ENCODE measurements around the gene ITGA7.
"Not testable (repeated sequence)": the region's sequence is repeated elsewhere in the genome, so short reads cannot be mapped to it uniquely, and the experiment has no call there.

Gene ITGA7

GRCh38 chr12:55650620-55651298 is 56.9 kb downstream of the ITGA7 start:
- H3K27ac ChIP-seq (ENCODE audit: low read depth, low read length); DNase-seq: not testable (repeated sequence)
- WGBS (ENCODE audit: extremely low coverage, insufficient coverage, low lambda C conversion rate) = no CpG with 5 or more reads among the region's 4 CpGs

GRCh38 chr12:55647027-55647426 is 60.7 kb downstream of the ITGA7 start:
- Histone ChIP-seq H2BK5ac (ENCODE audit: low read length) (no peak overlapping the region), H3K4me1 (ENCODE audit: control insufficient read depth, low read depth, low read length) (peaks cover 3% of the 10 kb centered on the region), H3K56ac (ENCODE audit: low read length) (no peak overlapping the region), H2AK5ac (ENCODE audit: low read length) (no peak overlapping the region), H3K9ac (ENCODE audit: low read length) (no peak overlapping the region), H3K4me3 (ENCODE audit: low read length) (no peak overlapping the region), H3K18ac (ENCODE audit: low read length) (no peak overlapping the region), H3K4me2 (ENCODE audit: low read length) (no peak overlapping the region), H2BK120ac (ENCODE audit: low read depth, low read length) (no peak overlapping the region), H4K5ac (ENCODE audit: low read length) (no peak overlapping the region), H2BK15ac (replicated peaks; ENCODE audit: low read depth) (no peak overlapping the region), H3K23ac (ENCODE audit: low read length) (no peak overlapping the region), H3K79me1 (ENCODE audit: low read length) (no peaks in the 10 kb centered on the region), H4K8ac (ENCODE audit: low read depth, low read length) (no peak overlapping the region), H3K27ac (ENCODE audit: low read depth, low read length) (no peak overlapping the region), H3K27me3 (ENCODE audit: insufficient read depth, low read length, poor library complexity) (no peaks in the 10 kb centered on the region), H3K36me3 (ENCODE audit: control insufficient read depth, insufficient read depth, low read length) (no peaks in the 10 kb centered on the region), H3K4ac (ENCODE audit: low read depth, low read length) (no peak overlapping the region), H3K79me2 (ENCODE audit: control insufficient read depth, insufficient read depth, low read length) (no peaks in the 10 kb centered on the region)
- WGBS (ENCODE audit: extremely low coverage, insufficient coverage, low lambda C conversion rate) = no CpG with 5 or more reads among the region's 5 CpGs
- DNase-seq = no peak

More at GRCh38 chr12:55650620-55651298, 56.9 kb downstream of the ITGA7 start:
- not testable (repeated sequence) for H2AK5ac ChIP-seq (ENCODE audit: low read length); H2BK5ac ChIP-seq (ENCODE audit: low read length); H2BK15ac ChIP-seq (replicated peaks; ENCODE audit: low read depth); H4K5ac ChIP-seq (ENCODE audit: low read length); H3K23ac ChIP-seq (ENCODE audit: low read length); H3K4ac ChIP-seq (ENCODE audit: low read depth, low read length); H3K9ac ChIP-seq (ENCODE audit: low read length); H3K79me1 ChIP-seq (ENCODE audit: low read length); H4K8ac ChIP-seq (ENCODE audit: low read depth, low read length); H3K36me3 ChIP-seq (ENCODE audit: control insufficient read depth, insufficient read depth, low read length); H3K4me2 ChIP-seq (ENCODE audit: low read length); H3K18ac ChIP-seq (ENCODE audit: low read length); H2BK120ac ChIP-seq (ENCODE audit: low read depth, low read length); H3K4me3 ChIP-seq (ENCODE audit: low read length); H3K56ac ChIP-seq (ENCODE audit: low read length); H3K27me3 ChIP-seq (ENCODE audit: insufficient read depth, low read length, poor library complexity); H3K4me1 ChIP-seq (ENCODE audit: control insufficient read depth, low read depth, low read length); H3K79me2 ChIP-seq (ENCODE audit: control insufficient read depth, insufficient read depth, low read length)

GRCh38 chr12:55644591-55644990 is 63.1 kb downstream of the ITGA7 start:
- H4K8ac ChIP-seq (ENCODE audit: low read depth, low read length) = no peak overlapping the region
- no peak overlapping the region for H4K5ac ChIP-seq (ENCODE audit: low read length)
- H3K79me1 ChIP-seq (ENCODE audit: low read length) = no peaks in the 10 kb centered on the region
- no peak overlapping the region for H3K9ac ChIP-seq (ENCODE audit: low read length)
- H2BK15ac ChIP-seq (replicated peaks; ENCODE audit: low read depth) = no peak overlapping the region
- H3K56ac ChIP-seq (ENCODE audit: low read length) = no peak overlapping the region
- H3K27me3 ChIP-seq (ENCODE audit: insufficient read depth, low read length, poor library complexity) = no peaks in the 10 kb centered on the region
- no peak overlapping the region for H3K23ac ChIP-seq (ENCODE audit: low read length)
- H2BK120ac ChIP-seq (ENCODE audit: low read depth, low read length) = no peak overlapping the region
- peaks cover 3% of the 10 kb centered on the region for H3K4me1 ChIP-seq (ENCODE audit: control insufficient read depth, low read depth, low read length)
- no peak overlapping the region for H3K27ac ChIP-seq (ENCODE audit: low read depth, low read length)
- no peak overlapping the region for H3K4me2 ChIP-seq (ENCODE audit: low read length)
- H3K79me2 ChIP-seq (ENCODE audit: control insufficient read depth, insufficient read depth, low read length) = no peaks in the 10 kb centered on the region
- no peak overlapping the region for H3K4ac ChIP-seq (ENCODE audit: low read depth, low read length)
- no peak overlapping the region for H3K18ac ChIP-seq (ENCODE audit: low read length)
- DNase-seq = no peak
- WGBS (ENCODE audit: extremely low coverage, insufficient coverage, low lambda C conversion rate) = no CpG with 5 or more reads among the region's 1 CpG
- H3K36me3 ChIP-seq (ENCODE audit: control insufficient read depth, insufficient read depth, low read length) = no peaks in the 10 kb centered on the region
- no peak overlapping the region for H3K4me3 ChIP-seq (ENCODE audit: low read length)
- H2AK5ac ChIP-seq (ENCODE audit: low read length) = no peak overlapping the region
- H2BK5ac ChIP-seq (ENCODE audit: low read length) = no peak overlapping the region

- Histone ChIP-seq H3K56ac (ENCODE audit: low read length) (no peak overlapping the region), H2BK120ac (ENCODE audit: low read depth, low read length) (no peak overlapping the region), H3K9ac (ENCODE audit: low read length) (no peak overlapping the region), H3K4me2 (ENCODE audit: low read length) (no peak overlapping the region), H3K4me3 (ENCODE audit: low read length) (no peak overlapping the region), H3K23ac (ENCODE audit: low read length) (no peak overlapping the region), H3K79me1 (ENCODE audit: low read length) (no peaks in the 10 kb centered on the region), H4K8ac (ENCODE audit: low read depth, low read length) (no peak overlapping the region), H2AK5ac (ENCODE audit: low read length) (no peak overlapping the region), H2BK15ac (replicated peaks; ENCODE audit: low read depth) (no peak overlapping the region), H3K4ac (ENCODE audit: low read depth, low read length) (no peak overlapping the region), H2BK5ac (ENCODE audit: low read length) (no peak overlapping the region), H3K27ac (ENCODE audit: low read depth, low read length) (no peak overlapping the region), H3K36me3 (ENCODE audit: control insufficient read depth, insufficient read depth, low read length) (no peaks in the 10 kb centered on the region), H4K5ac (ENCODE audit: low read length) (no peak overlapping the region), H3K27me3 (ENCODE audit: insufficient read depth, low read length, poor library complexity) (no peaks in the 10 kb centered on the region), H3K18ac (ENCODE audit: low read length) (no peak overlapping the region), H3K4me1 (ENCODE audit: control insufficient read depth, low read depth, low read length) (peaks cover 3% of the 10 kb centered on the region), H3K79me2 (ENCODE audit: control insufficient read depth, insufficient read depth, low read length) (no peaks in the 10 kb centered on the region)
- WGBS (ENCODE audit: extremely low coverage, insufficient coverage, low lambda C conversion rate) = no CpG with 5 or more reads among the region's 7 CpGs
- no peak for DNase-seq
Observed at GRCh38 chr12:55642669-55643068, 65.0 kb downstream of the ITGA7 start.

- H3K4me3 ChIP-seq (ENCODE audit: low read length) = no peak overlapping the region
- H4K5ac ChIP-seq (ENCODE audit: low read length) = no peak overlapping the region
- H3K4me1 ChIP-seq (ENCODE audit: control insufficient read depth, low read depth, low read length) = peaks cover 3% of the 10 kb centered on the region
- H3K56ac ChIP-seq (ENCODE audit: low read length) = no peak overlapping the region
- no peak for DNase-seq
- H3K27ac ChIP-seq (ENCODE audit: low read depth, low read length) = no peak overlapping the region
- no peaks in the 10 kb centered on the region for H3K36me3 ChIP-seq (ENCODE audit: control insufficient read depth, insufficient read depth, low read length)
- no peak overlapping the region for H2BK15ac ChIP-seq (replicated peaks; ENCODE audit: low read depth)
- no peak overlapping the region for H3K4me2 ChIP-seq (ENCODE audit: low read length)
- no peak overlapping the region for H4K8ac ChIP-seq (ENCODE audit: low read depth, low read length)
- no peak overlapping the region for H2AK5ac ChIP-seq (ENCODE audit: low read length)
- no peak overlapping the region for H3K4ac ChIP-seq (ENCODE audit: low read depth, low read length)
- H2BK120ac ChIP-seq (ENCODE audit: low read depth, low read length) = no peak overlapping the region
- no peaks in the 10 kb centered on the region for H3K79me1 ChIP-seq (ENCODE audit: low read length)
- no peaks in the 10 kb centered on the region for H3K79me2 ChIP-seq (ENCODE audit: control insufficient read depth, insufficient read depth, low read length)
- no peak overlapping the region for H2BK5ac ChIP-seq (ENCODE audit: low read length)
- H3K23ac ChIP-seq (ENCODE audit: low read length) = no peak overlapping the region
- no peak overlapping the region for H3K18ac ChIP-seq (ENCODE audit: low read length)
- H3K27me3 ChIP-seq (ENCODE audit: insufficient read depth, low read length, poor library complexity) = no peaks in the 10 kb centered on the region
- WGBS (ENCODE audit: extremely low coverage, insufficient coverage, low lambda C conversion rate) = no CpG with 5 or more reads among the region's 2 CpGs
- H3K9ac ChIP-seq (ENCODE audit: low read length) = no peak overlapping the region
Observed at GRCh38 chr12:55642267-55642666, 65.4 kb downstream of the ITGA7 start.

- Histone ChIP-seq H4K5ac (ENCODE audit: low read length) (no peak overlapping the region), H3K27ac (ENCODE audit: low read depth, low read length) (no peak overlapping the region), H2AK5ac (ENCODE audit: low read length) (no peak overlapping the region), H3K79me1 (ENCODE audit: low read length) (no peaks in the 10 kb centered on the region), H3K27me3 (ENCODE audit: insufficient read depth, low read length, poor library complexity) (no peaks in the 10 kb centered on the region), H3K4me3 (ENCODE audit: low read length) (no peak overlapping the region), H3K23ac (ENCODE audit: low read length) (no peak overlapping the region), H3K4me1 (ENCODE audit: control insufficient read depth, low read depth, low read length) (peaks cover 3% of the 10 kb centered on the region), H3K36me3 (ENCODE audit: control insufficient read depth, insufficient read depth, low read length) (no peaks in the 10 kb centered on the region), H3K79me2 (ENCODE audit: control insufficient read depth, insufficient read depth, low read length) (no peaks in the 10 kb centered on the region), H3K56ac (ENCODE audit: low read length) (no peak overlapping the region), H3K4ac (ENCODE audit: low read depth, low read length) (no peak overlapping the region), H2BK15ac (replicated peaks; ENCODE audit: low read depth) (no peak overlapping the region), H3K18ac (ENCODE audit: low read length) (no peak overlapping the region), H3K9ac (ENCODE audit: low read length) (no peak overlapping the region), H2BK120ac (ENCODE audit: low read depth, low read length) (no peak overlapping the region), H3K4me2 (ENCODE audit: low read length) (no peak overlapping the region), H2BK5ac (ENCODE audit: low read length) (no peak overlapping the region), H4K8ac (ENCODE audit: low read depth, low read length) (no peak overlapping the region)
- DNase-seq = no peak
- WGBS (ENCODE audit: extremely low coverage, insufficient coverage, low lambda C conversion rate) = no CpG with 5 or more reads among the region's 7 CpGs
Observed at GRCh38 chr12:55641595-55641994, 66.1 kb downstream of the ITGA7 start.

Measured in mesendoderm (in vitro differentiated cells).